HUES6 (cell line): ENCODE data around the gene TSPAN12.
A peak's percentile ranks its signal among the peaks of the same experiment; 100 is the strongest.

Experiments used
- H3K27ac ChIP-seq: 2 replicates; pipeline ENCODE4 v1.7.0; 2013; ENCODE audit warnings: low read depth, mild to moderate bottlenecking, low read length, inconsistent platforms
- H3K27me3 ChIP-seq: 2 replicates; pipeline ENCODE4 v1.6.1; 2013; ENCODE audit warnings: low read length; ENCODE audit not compliant: control insufficient read depth, insufficient read depth
- H3K36me3 ChIP-seq: 2 replicates; pipeline ENCODE4 v1.6.1; 2013; ENCODE audit warnings: low read length; ENCODE audit not compliant: control insufficient read depth, insufficient read depth
- H3K4me1 ChIP-seq: 2 replicates; pipeline ENCODE4 v1.6.1; 2013; ENCODE audit warnings: low read length; ENCODE audit not compliant: control insufficient read depth, insufficient read depth
- H3K4me3 ChIP-seq: 2 replicates; pipeline ENCODE4 v1.5.1; 2013; ENCODE audit warnings: low read depth, low read length
- H3K9ac ChIP-seq: one replicate; pipeline ENCODE4 v1.6.1; 2013; ENCODE audit warnings: mild to moderate bottlenecking, low read length
- H3K9me3 ChIP-seq: 2 replicates; pipeline ENCODE4 v1.6.1; 2013; ENCODE audit warnings: low read depth, low read length; ENCODE audit not compliant: control insufficient read depth, insufficient read depth

The TSPAN12 gene

DNA sequence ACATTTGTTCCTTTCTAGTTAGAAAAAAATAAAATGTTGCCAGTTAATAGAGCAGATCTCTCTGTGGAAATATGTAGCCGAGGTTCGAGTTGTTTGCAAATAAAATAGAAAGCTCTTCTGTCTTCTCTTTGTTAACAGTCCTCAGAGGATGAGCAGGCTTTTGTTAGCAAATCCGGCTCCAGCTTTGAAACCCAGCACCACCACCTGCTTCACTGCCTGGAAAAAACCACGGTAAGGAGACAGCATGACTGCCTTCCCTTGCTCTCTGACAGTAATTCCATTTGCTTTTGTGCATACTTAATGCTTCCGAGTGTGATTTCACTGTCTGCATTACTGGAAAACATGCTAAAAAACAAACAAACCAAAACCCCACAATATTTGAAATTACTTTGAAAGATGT is 115.6 kb downstream of the TSPAN12 start:
- H3K36me3 ChIP-seq: no peaks in the 10 kb centered on the region
- no peak overlapping the region for H3K9ac ChIP-seq
- H3K9me3 ChIP-seq: no peaks in the 10 kb centered on the region
- no peaks in the 10 kb centered on the region for H3K27me3 ChIP-seq
- no peak overlapping the region for H3K4me3 ChIP-seq
- H3K27ac ChIP-seq: no peak overlapping the region
- peaks cover 24% of the 10 kb centered on the region for H3K4me1 ChIP-seq

DNA sequence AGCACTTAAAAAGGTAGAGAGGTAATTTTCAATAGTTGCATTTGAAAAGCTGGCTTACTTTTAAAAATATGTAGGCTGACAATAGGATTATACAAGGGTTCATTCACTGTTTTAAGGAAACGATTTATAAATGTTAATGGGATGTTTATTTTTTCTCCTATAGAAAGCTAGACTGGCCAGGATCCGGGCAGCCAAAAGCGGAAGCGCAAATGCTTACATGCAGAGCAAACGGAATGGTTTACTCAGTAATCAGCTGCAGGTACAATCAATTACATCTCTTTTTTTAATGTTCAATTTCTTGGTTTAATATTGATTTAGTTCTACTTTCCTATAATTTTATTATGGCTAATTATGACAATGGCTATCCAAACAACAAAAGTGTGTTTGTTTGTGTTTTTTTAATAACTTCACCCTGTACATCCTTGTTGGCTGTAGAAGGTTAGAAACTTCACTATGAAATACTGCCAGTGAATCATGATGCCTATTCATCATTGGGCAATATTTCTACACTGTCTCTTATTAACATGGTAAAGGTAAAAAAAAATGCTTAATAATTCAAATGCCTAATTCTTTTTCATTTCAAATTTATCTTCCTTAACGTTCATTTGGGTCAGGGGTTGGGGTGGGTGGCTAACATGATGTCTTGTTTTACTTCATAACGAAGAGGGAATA is 116.4 kb downstream of the TSPAN12 start:
- H3K36me3 ChIP-seq: no peaks in the 10 kb centered on the region
- no peak overlapping the region for H3K9ac ChIP-seq
- H3K4me3 ChIP-seq: no peak overlapping the region
- H3K9me3 ChIP-seq: no peaks in the 10 kb centered on the region
- H3K4me1 ChIP-seq: peaks cover 24% of the 10 kb centered on the region
- H3K27me3 ChIP-seq: no peaks in the 10 kb centered on the region
- H3K27ac ChIP-seq: no peak overlapping the region

DNA sequence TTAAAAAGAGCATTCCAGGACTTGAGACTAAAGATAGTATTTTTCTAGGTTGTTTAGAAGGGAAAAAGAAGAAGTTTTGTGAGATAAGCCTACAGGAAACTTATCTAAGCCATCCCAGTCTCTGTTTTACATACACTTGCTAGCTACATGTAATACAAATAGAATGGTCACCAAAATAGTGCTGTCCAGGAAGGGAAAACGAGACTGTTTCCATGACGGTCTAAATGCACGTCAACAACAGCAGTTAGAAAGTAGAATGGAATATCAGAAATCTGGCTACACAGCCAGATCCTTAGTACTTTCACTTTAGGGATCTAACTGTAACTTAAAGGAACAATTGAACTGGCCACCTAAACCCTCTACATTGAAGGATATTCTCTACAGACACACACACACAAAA is 117.6 kb downstream of the TSPAN12 start:
- no peak overlapping the region for H3K4me3 ChIP-seq
- no peaks in the 10 kb centered on the region for H3K36me3 ChIP-seq
- H3K9ac ChIP-seq: no peak overlapping the region
- H3K9me3 ChIP-seq: no peaks in the 10 kb centered on the region
- peaks cover 24% of the 10 kb centered on the region for H3K4me1 ChIP-seq
- no peak overlapping the region for H3K27ac ChIP-seq
- no peaks in the 10 kb centered on the region for H3K27me3 ChIP-seq

DNA sequence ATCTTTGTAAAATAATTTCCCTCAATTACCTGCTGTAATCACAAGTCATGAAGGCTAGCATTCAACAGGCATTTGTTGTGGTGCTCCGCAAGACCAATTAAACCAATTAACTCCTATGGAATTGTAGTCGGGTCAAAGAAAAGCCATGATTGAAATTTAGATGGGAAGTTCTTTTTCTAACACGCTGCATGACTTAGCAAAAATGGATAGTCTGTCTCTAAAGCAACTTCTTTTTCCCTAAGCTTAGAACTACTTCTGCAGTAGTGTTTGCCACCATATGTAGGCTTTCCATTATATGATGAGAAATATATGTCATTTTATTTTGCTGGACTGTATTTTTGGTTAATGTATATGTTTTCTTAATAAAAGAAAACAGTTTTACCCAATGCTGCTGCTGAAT is 119.1 kb downstream of the TSPAN12 start:
- H3K9me3 ChIP-seq: no peaks in the 10 kb centered on the region
- no peaks in the 10 kb centered on the region for H3K36me3 ChIP-seq
- no peaks in the 10 kb centered on the region for H3K27me3 ChIP-seq
- H3K27ac ChIP-seq: peak overlapping the region; percentile 48; the same call in 1 of the 2 replicates
- H3K4me3 ChIP-seq: no peak overlapping the region
- peaks cover 24% of the 10 kb centered on the region for H3K4me1 ChIP-seq
- no peak overlapping the region for H3K9ac ChIP-seq
